ENCODE data around the gene ZBTB11.

DNA sequence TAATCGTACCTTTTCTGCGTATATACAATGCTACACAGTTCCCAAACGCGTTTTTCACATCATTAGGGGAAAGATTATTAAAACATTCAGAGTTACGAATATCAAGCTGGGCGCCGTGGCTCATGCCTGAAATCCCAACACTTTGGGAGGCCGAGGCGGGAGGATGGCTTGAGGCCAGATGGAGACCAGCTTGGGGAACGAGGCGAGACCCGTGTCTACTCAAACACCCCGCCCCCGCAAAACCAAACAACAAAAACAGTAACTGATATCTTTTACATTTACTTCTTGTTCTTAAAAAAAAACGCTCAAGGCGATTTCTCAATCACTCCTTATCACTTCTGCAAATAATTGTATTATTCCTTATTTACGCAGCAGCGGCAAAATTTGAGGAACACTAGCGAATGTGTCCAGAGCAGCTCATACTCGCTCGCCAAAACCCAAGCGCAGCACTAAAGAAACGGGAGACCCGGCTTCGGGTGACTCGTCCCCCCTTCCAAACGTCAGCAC is 1.2 kb downstream of the ZBTB11 start:
- TF ChIP-seq, protein P1, sequence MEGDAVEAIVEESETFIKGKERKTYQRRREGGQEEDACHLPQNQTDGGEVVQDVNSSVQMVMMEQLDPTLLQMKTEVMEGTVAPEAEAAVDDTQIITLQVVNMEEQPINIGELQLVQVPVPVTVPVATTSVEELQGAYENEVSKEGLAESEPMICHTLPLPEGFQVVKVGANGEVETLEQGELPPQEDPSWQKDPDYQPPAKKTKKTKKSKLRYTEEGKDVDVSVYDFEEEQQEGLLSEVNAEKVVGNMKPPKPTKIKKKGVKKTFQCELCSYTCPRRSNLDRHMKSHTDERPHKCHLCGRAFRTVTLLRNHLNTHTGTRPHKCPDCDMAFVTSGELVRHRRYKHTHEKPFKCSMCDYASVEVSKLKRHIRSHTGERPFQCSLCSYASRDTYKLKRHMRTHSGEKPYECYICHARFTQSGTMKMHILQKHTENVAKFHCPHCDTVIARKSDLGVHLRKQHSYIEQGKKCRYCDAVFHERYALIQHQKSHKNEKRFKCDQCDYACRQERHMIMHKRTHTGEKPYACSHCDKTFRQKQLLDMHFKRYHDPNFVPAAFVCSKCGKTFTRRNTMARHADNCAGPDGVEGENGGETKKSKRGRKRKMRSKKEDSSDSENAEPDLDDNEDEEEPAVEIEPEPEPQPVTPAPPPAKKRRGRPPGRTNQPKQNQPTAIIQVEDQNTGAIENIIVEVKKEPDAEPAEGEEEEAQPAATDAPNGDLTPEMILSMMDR (IDR thresholded peaks at IDR 0.05): no peak
- TF ChIP-seq POLR2A (IDR thresholded peaks at IDR 0.05): no peak

All from lower leg skin (tissue), 3 donors.